Gastrocnemius medialis (tissue), 4 donors: ENCODE measurements around the gene TOMM34.

Experiments
- CTCF ChIP-seq, 5 experiments: fragments of 450-650 bp in 3 of 5; fragments of 200-600 bp in 2 of 5; sonication (generic) in 2 of 5; IDR thresholded peaks in 4 of 5; conservative IDR thresholded peaks in 1 of 5; 1 replicate in 4 of 5; 2 replicates in 1 of 5; pipeline ENCODE4 v1.5.1; 2016 to 2019; ENCODE audit warnings: antibody characterized with exemption in 5 of 5, mild to moderate bottlenecking in 3 of 5, moderate library complexity in 3 of 5
- POLR2A ChIP-seq, 2 donors: fragments of 450-650 bp; IDR thresholded peaks; one replicate each; pipeline ENCODE4 v1.6.1; 2017; ENCODE audit warnings: antibody characterized with exemption in 2 of 2, mild to moderate bottlenecking in 2 of 2, moderate library complexity in 2 of 2

- TF ChIP-seq CTCF (IDR thresholded peaks at IDR 0.05 in 4 of 5, conservative IDR thresholded peaks at IDR 0.05 in 1 of 5) = no peak
- no peak for TF ChIP-seq POLR2A (IDR thresholded peaks at IDR 0.05)
Measured at GRCh38 chr20:44954211-44954610, 6.0 kb downstream of the TOMM34 start.
